ENCODE measurements around the gene KIF16B. TPM values are rescaled to one million over a fixed set of nuclear protein-coding genes. Genes with fewer than 3 reads are reported as not detected.

The KIF16B gene
- total and polyA plus RNA-seq, 10 of the 15 experiments (the other 5 are each of a cell fraction or from before 2014, with no cell fraction given), result 0.21 to 5.2 (median 3.0) TPM

GRCh38 chr20:16515046-16515445 lies 58.2 kb downstream of the KIF16B start:
- no peak for ATAC-seq
- no peak for DNase-seq (ENCODE audit: low read depth, low spot score)
- no peaks in the 10 kb centered on the region for H4K20me1 ChIP-seq (ENCODE audit: control insufficient read depth, insufficient read depth)
- no peak overlapping the region for H3K4me3 ChIP-seq
- POLR2A ChIA-PET, result no interaction called here
- no peak overlapping the region for H3K4me2 ChIP-seq (ENCODE audit: control insufficient read depth, insufficient read depth)
- no peaks in the 10 kb centered on the region for H3K27me3 ChIP-seq (replicated peaks in 1 of 2; ENCODE audit: control insufficient read depth in 2 of 2, insufficient read depth in 2 of 2, low read length in 1 of 2)
- H3K36me3 ChIP-seq (ENCODE audit: control insufficient read depth in 2 of 2, insufficient read depth in 2 of 2, low read length in 1 of 2), result no peaks in the 10 kb centered on the region
- TF ChIP-seq ATF7 (IDR thresholded peaks at IDR 0.05; ENCODE audit: low read depth), result no peak
- TF ChIP-seq ZBED1 (IDR thresholded peaks at IDR 0.05; ENCODE audit: borderline replicate concordance), result no peak
- TF ChIP-seq ZNF622 (IDR thresholded peaks at IDR 0.05), result no peak
- no peak for TF ChIP-seq BRCA1 (IDR thresholded peaks at IDR 0.05; ENCODE audit: low read depth, low read length)
- no peak for TF ChIP-seq TCF3 (IDR thresholded peaks at IDR 0.05; ENCODE audit: borderline replicate concordance, insufficient read depth, low read depth, low read length)
- no peak for TF ChIP-seq ASH2L (IDR thresholded peaks at IDR 0.05; ENCODE audit: borderline replicate concordance, low read depth)
- TF ChIP-seq SPI1 (IDR thresholded peaks at IDR 0.05; ENCODE audit: borderline replicate concordance, insufficient read depth, low read depth, low read length), result no peak
- no peak overlapping the region for H3K27ac ChIP-seq (ENCODE audit: control insufficient read depth, insufficient read depth)
- RAD21 ChIA-PET (ENCODE audit: unreplicated experiment), result no interaction called here
- no peaks in the 10 kb centered on the region for H3K79me2 ChIP-seq (ENCODE audit: control insufficient read depth, insufficient read depth, low read length)
- WGBS (ENCODE audit: insufficient coverage, insufficient replicate concordance, low lambda C conversion rate, missing lambda C conversion rate), result 69% methylated on average over 2 of the region's 2 CpGs
- FAIRE-seq, result no peak
- no peak overlapping the region for H2AFZ ChIP-seq (ENCODE audit: control insufficient read depth, low read depth, low read length)
- in situ Hi-C loops (cut with MboI) (loop anchor here (5.0 kb wide), 1 partner anchor 247 kb away; no protein-coding TSS in a partner anchor), intact Hi-C loops (cut with micrococcal nuclease; ENCODE audit: unreplicated experiment) (no loop called here)
- H3K9ac ChIP-seq (ENCODE audit: control insufficient read depth, insufficient read depth, low read length), result no peak overlapping the region
- H3K4me1 ChIP-seq (ENCODE audit: control insufficient read depth, insufficient read depth, low read length), result no peaks in the 10 kb centered on the region
- SMC1A ChIA-PET (ENCODE audit: uncharacterized antibody, unreplicated experiment), result interaction anchor here (1.5 kb wide), 1 partner anchor 307 kb away, joined by 3 read pairs; no protein-coding TSS in a partner anchor
- CTCF ChIA-PET, result interaction anchor here (1.1 kb wide), 1 partner anchor 212 kb away, joined by 3 read pairs; no protein-coding TSS in a partner anchor
- no TSS peak for BruUV-seq (replicated peaks)
- H3K9me3 ChIP-seq (replicated peaks; ENCODE audit: control insufficient read depth, insufficient read depth, low read length), result no peaks in the 10 kb centered on the region

DNA sequence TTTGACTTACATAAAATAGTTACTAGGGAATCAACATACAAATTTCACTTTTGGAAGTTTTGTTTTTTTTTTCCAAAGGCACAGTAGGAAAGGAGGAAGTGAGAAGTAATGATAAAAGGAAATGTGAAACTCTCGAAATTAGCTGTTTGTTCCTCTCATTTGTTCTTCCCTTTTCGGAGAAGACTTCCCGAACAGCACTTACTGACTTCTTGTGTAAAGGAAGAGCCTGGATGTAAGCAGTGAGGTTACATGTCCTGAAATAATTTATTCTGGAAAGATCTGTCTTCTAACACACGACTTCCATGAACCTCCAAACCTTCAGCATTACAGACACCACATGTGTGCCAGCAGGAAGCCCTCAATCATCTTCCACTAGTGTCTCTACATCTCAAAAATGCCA lies 59.1 kb downstream of the KIF16B start:
- no peak for TF ChIP-seq RUNX3 (IDR thresholded peaks at IDR 0.05; ENCODE audit: low read length)
- TF ChIP-seq, protein P1, sequence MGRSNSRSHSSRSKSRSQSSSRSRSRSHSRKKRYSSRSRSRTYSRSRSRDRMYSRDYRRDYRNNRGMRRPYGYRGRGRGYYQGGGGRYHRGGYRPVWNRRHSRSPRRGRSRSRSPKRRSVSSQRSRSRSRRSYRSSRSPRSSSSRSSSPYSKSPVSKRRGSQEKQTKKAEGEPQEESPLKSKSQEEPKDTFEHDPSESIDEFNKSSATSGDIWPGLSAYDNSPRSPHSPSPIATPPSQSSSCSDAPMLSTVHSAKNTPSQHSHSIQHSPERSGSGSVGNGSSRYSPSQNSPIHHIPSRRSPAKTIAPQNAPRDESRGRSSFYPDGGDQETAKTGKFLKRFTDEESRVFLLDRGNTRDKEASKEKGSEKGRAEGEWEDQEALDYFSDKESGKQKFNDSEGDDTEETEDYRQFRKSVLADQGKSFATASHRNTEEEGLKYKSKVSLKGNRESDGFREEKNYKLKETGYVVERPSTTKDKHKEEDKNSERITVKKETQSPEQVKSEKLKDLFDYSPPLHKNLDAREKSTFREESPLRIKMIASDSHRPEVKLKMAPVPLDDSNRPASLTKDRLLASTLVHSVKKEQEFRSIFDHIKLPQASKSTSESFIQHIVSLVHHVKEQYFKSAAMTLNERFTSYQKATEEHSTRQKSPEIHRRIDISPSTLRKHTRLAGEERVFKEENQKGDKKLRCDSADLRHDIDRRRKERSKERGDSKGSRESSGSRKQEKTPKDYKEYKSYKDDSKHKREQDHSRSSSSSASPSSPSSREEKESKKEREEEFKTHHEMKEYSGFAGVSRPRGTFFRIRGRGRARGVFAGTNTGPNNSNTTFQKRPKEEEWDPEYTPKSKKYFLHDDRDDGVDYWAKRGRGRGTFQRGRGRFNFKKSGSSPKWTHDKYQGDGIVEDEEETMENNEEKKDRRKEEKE (IDR thresholded peaks at IDR 0.05), result no peak
- TF ChIP-seq SPI1 (IDR thresholded peaks at IDR 0.05; ENCODE audit: borderline replicate concordance, insufficient read depth, low read depth, low read length), result peak; percentile 26; the same call in 1 of the 2 replicates
- TF ChIP-seq, protein P2, sequence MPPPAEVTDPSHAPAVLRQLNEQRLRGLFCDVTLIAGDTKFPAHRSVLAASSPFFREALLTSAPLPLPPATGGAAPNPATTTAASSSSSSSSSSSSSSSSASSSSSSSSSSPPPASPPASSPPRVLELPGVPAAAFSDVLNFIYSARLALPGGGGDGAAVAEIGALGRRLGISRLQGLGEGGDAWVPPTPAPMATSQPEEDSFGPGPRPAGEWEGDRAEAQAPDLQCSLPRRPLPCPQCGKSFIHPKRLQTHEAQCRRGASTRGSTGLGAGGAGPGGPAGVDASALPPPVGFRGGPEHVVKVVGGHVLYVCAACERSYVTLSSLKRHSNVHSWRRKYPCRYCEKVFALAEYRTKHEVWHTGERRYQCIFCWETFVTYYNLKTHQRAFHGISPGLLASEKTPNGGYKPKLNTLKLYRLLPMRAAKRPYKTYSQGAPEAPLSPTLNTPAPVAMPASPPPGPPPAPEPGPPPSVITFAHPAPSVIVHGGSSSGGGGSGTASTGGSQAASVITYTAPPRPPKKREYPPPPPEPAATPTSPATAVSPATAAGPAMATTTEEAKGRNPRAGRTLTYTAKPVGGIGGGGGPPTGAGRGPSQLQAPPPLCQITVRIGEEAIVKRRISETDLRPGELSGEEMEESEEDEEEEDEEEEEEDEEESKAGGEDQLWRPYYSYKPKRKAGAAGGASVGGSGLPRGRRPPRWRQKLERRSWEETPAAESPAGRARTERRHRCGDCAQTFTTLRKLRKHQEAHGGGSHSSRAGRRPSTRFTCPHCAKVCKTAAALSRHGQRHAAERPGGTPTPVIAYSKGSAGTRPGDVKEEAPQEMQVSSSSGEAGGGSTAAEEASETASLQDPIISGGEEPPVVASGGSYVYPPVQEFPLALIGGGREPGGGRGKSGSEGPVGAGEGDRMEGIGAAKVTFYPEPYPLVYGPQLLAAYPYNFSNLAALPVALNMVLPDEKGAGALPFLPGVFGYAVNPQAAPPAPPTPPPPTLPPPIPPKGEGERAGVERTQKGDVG (CRISPR knock-in tag; IDR thresholded peaks at IDR 0.05), result no peak
- ChIA-PET SMC1A (ENCODE audit: uncharacterized antibody, unreplicated experiment) (no interaction called here), POLR2A (interaction anchor here (0.7 kb wide), 1 partner anchor 21 kb away, joined by 4 read pairs; no protein-coding TSS in a partner anchor), CTCF (interaction anchor here (0.6 to 1.1 kb wide), 2 partner anchors 212 to 246 kb away, joined by 3 read pairs; no protein-coding TSS in a partner anchor), RAD21 (ENCODE audit: unreplicated experiment) (no interaction called here)
- Histone ChIP-seq H3K27me3 (replicated peaks in 1 of 2; ENCODE audit: control insufficient read depth in 2 of 2, insufficient read depth in 2 of 2, low read length in 1 of 2) (no peaks in the 10 kb centered on the region), H3K9ac (ENCODE audit: control insufficient read depth, insufficient read depth, low read length) (no peak overlapping the region), H4K20me1 (ENCODE audit: control insufficient read depth, insufficient read depth) (no peaks in the 10 kb centered on the region), H3K4me2 (ENCODE audit: control insufficient read depth, insufficient read depth) (no peak overlapping the region), H3K4me1 (ENCODE audit: control insufficient read depth, insufficient read depth, low read length) (no peaks in the 10 kb centered on the region), H3K4me3 (no peak overlapping the region), H3K9me3 (replicated peaks; ENCODE audit: control insufficient read depth, insufficient read depth, low read length) (no peaks in the 10 kb centered on the region), H3K36me3 (ENCODE audit: control insufficient read depth in 2 of 2, insufficient read depth in 2 of 2, low read length in 1 of 2) (no peaks in the 10 kb centered on the region), H3K79me2 (ENCODE audit: control insufficient read depth, insufficient read depth, low read length) (no peaks in the 10 kb centered on the region), H2AFZ (ENCODE audit: control insufficient read depth, low read depth, low read length) (no peak overlapping the region), H3K27ac (ENCODE audit: control insufficient read depth, insufficient read depth) (no peak overlapping the region)
- DNase-seq (ENCODE audit: low read depth, low spot score) (no peak), FAIRE-seq (peak; percentile 27), ATAC-seq (no peak)
- in situ Hi-C loops (cut with MboI), result no loop called here
- BruUV-seq (replicated peaks), result no TSS peak
- intact Hi-C loops (cut with micrococcal nuclease; ENCODE audit: unreplicated experiment), result no loop called here
- 62% methylated on average over 4 of the region's 4 CpGs for WGBS (ENCODE audit: insufficient coverage, insufficient replicate concordance, low lambda C conversion rate, missing lambda C conversion rate)

All from GM12878 (cell line).